Skeletal muscle satellite cell (primary cell): ENCODE results near the gene NPR3.

Source experiments
- H3K27me3 ChIP-seq: 2 replicates; pipeline ENCODE4 v1.7.0; 2013; ENCODE audit warnings: low read length; ENCODE audit not compliant: control insufficient read depth, insufficient read depth
- H3K36me3 ChIP-seq: 2 replicates; pipeline ENCODE4 v1.7.0; 2013; ENCODE audit warnings: mild to moderate bottlenecking, control low read depth, low read length; ENCODE audit not compliant: insufficient read depth
- H3K4me1 ChIP-seq: 2 replicates; pipeline ENCODE4 v1.7.0; 2013; ENCODE audit warnings: low read length; ENCODE audit not compliant: control insufficient read depth, insufficient read depth
- H3K4me2 ChIP-seq: 2 replicates; pipeline ENCODE4 v1.7.0; 2013; ENCODE audit warnings: mild to moderate bottlenecking, low read length
- H3K4me3 ChIP-seq: 2 replicates; pipeline ENCODE4 v1.7.0; 2013; ENCODE audit warnings: low read length
- H3K9ac ChIP-seq: 2 replicates; pipeline ENCODE4 v1.7.0; 2013; ENCODE audit warnings: mild to moderate bottlenecking, low read depth, low read length, moderate library complexity
- H3K9me3 ChIP-seq: replicated peaks from 2 replicates; pipeline ENCODE4 v1.7.0; 2013; ENCODE audit warnings: mild to moderate bottlenecking, control low read depth, low read length

Gene NPR3

GRCh38 chr5:32734827-32735378, 23.8 kb downstream of the NPR3 start:
- Histone ChIP-seq H3K4me3 (no peak overlapping the region), H3K4me1 (peaks cover 9% of the 10 kb centered on the region), H3K36me3 (peaks cover 7% of the 10 kb centered on the region), H3K27me3 (no peaks in the 10 kb centered on the region), H3K9me3 (no peaks in the 10 kb centered on the region), H3K4me2 (no peak overlapping the region), H3K9ac (no peak overlapping the region)

DNA sequence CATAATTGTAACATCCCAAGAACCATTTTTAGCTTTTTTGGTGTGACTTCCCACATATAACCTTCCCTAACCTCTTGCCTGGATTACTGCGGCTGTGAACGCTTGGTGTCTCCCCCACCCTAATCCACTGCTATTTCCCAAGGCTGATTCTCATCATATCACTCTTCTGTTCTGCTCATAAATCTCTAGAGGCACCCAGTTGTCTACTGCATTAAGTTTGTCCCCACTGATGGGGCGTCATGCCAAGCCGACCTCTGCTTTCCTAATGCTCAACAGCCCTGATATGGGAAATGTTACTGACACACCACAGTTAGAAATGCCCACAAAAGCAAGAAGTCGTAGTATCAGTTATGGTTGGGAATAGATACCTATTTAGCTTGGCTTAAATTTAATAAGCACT, 24.4 kb downstream of the NPR3 start:
- H3K4me1 ChIP-seq: peaks cover 9% of the 10 kb centered on the region
- no peak overlapping the region for H3K4me2 ChIP-seq
- H3K9me3 ChIP-seq: no peaks in the 10 kb centered on the region
- H3K27me3 ChIP-seq: no peaks in the 10 kb centered on the region
- H3K9ac ChIP-seq: no peak overlapping the region
- H3K36me3 ChIP-seq: peaks cover 9% of the 10 kb centered on the region
- H3K4me3 ChIP-seq: no peak overlapping the region

DNA sequence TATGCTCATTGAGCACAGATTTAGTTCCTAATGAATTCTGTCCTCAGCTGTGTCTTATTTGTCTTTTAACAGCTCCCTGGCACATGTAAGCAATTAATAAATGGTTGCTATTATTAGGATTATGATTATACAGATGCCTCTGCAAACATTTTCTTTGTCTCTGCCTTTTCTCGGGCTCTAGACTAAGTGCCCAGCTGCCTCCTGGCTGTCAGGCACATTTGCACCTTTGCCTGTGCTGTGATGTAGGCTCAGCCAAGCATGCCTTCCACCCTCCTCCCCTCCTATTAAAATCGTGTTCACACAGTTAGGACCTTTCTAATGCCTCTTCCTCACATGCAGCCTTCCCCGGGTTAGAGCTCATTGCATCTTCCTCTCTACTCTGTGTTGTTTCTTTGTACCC, 25.7 kb downstream of the NPR3 start:
- Histone ChIP-seq H3K27me3 (no peaks in the 10 kb centered on the region), H3K4me2 (no peak overlapping the region), H3K36me3 (peaks cover 9% of the 10 kb centered on the region), H3K4me1 (peaks cover 9% of the 10 kb centered on the region), H3K9ac (no peak overlapping the region), H3K4me3 (no peak overlapping the region), H3K9me3 (no peaks in the 10 kb centered on the region)

DNA sequence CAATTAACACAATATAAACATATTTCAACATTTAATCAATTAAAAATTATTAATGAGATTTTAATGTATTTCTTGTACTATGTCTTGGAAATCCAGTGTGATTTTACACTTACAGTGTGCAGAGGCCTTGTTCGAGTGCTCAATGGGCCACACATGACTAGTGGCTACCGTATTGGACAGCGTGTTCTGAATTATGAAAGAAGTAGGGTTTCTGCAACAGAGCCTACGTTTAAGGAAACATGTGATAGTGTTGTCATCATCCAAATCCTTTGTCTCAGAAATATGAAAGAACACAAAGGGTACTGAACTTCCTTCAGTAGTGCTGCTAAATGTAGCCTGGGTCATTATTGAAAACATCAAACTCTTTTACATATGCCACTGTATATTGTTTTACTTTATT, 29.5 kb downstream of the NPR3 start:
- H3K9me3 ChIP-seq: no peaks in the 10 kb centered on the region
- no peak overlapping the region for H3K4me2 ChIP-seq
- no peaks in the 10 kb centered on the region for H3K27me3 ChIP-seq
- peaks cover 9% of the 10 kb centered on the region for H3K4me1 ChIP-seq
- no peak overlapping the region for H3K4me3 ChIP-seq
- H3K9ac ChIP-seq: no peak overlapping the region
- H3K36me3 ChIP-seq: peaks cover 14% of the 10 kb centered on the region

GRCh38 chr5:32745317-32745716, 34.2 kb downstream of the NPR3 start:
- Histone ChIP-seq H3K4me2 (no peak overlapping the region), H3K4me1 (no peaks in the 10 kb centered on the region), H3K9me3 (no peaks in the 10 kb centered on the region), H3K36me3 (peaks cover 5% of the 10 kb centered on the region), H3K27me3 (no peaks in the 10 kb centered on the region), H3K9ac (no peak overlapping the region), H3K4me3 (no peak overlapping the region)

GRCh38 chr5:32752411-32752810, 41.3 kb downstream of the NPR3 start:
- H3K27me3 ChIP-seq: no peaks in the 10 kb centered on the region
- peak overlapping the region; percentile 20 for H3K9ac ChIP-seq
- no peaks in the 10 kb centered on the region for H3K36me3 ChIP-seq
- H3K4me2 ChIP-seq: no peak overlapping the region
- H3K9me3 ChIP-seq: no peaks in the 10 kb centered on the region
- no peak overlapping the region for H3K4me3 ChIP-seq
- peaks cover 24% of the 10 kb centered on the region for H3K4me1 ChIP-seq

GRCh38 chr5:32753051-32753450, 41.9 kb downstream of the NPR3 start:
- Histone ChIP-seq H3K4me1 (peaks cover 24% of the 10 kb centered on the region), H3K9me3 (no peaks in the 10 kb centered on the region), H3K9ac (peak overlapping the region; percentile 73), H3K4me3 (no peak overlapping the region), H3K36me3 (no peaks in the 10 kb centered on the region), H3K4me2 (peak overlapping the region; percentile 36), H3K27me3 (no peaks in the 10 kb centered on the region)

- Histone ChIP-seq H3K27me3 (no peaks in the 10 kb centered on the region), H3K36me3 (no peaks in the 10 kb centered on the region), H3K4me3 (no peak overlapping the region), H3K9ac (peak overlapping the region; percentile 73), H3K4me2 (no peak overlapping the region), H3K4me1 (peaks cover 24% of the 10 kb centered on the region), H3K9me3 (no peaks in the 10 kb centered on the region)
Measured at GRCh38 chr5:32753765-32754164, 42.6 kb downstream of the NPR3 start.

GRCh38 chr5:32754284-32754683, 43.2 kb downstream of the NPR3 start:
- Histone ChIP-seq H3K4me3 (no peak overlapping the region), H3K9ac (peak overlapping the region; percentile 73), H3K4me1 (peaks cover 24% of the 10 kb centered on the region), H3K27me3 (no peaks in the 10 kb centered on the region), H3K9me3 (no peaks in the 10 kb centered on the region), H3K4me2 (no peak overlapping the region), H3K36me3 (no peaks in the 10 kb centered on the region)

- Histone ChIP-seq H3K4me3 (no peak overlapping the region), H3K9ac (peak overlapping the region; percentile 52), H3K9me3 (no peaks in the 10 kb centered on the region), H3K4me2 (peak overlapping the region; percentile 51), H3K4me1 (peaks cover 18% of the 10 kb centered on the region), H3K27me3 (no peaks in the 10 kb centered on the region), H3K36me3 (no peaks in the 10 kb centered on the region)
Measured at GRCh38 chr5:32760091-32760509, 49.0 kb downstream of the NPR3 start.

DNA sequence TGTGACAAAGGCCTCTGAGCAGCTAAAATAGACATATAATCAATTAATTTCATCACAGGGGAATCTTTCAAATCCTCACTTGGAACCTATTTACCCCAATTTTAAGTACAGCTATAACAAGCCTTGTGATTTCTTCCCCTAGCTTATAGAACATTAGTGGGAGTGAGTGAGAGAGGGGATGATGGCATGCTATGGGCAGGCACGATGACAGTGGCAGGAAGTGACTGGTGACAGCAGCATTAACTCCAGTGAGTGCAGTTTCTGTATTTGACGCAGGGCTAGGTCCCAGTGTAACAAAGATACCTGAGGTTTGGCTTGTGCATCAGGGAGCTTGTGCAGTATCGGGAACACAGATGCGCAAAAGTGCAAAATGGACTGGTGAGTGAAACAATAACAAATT, 54.1 kb downstream of the NPR3 start:
- Histone ChIP-seq H3K9ac (no peak overlapping the region), H3K4me2 (no peak overlapping the region), H3K4me1 (peaks cover 36% of the 10 kb centered on the region), H3K9me3 (no peaks in the 10 kb centered on the region), H3K4me3 (no peak overlapping the region), H3K27me3 (no peaks in the 10 kb centered on the region), H3K36me3 (no peaks in the 10 kb centered on the region)

DNA sequence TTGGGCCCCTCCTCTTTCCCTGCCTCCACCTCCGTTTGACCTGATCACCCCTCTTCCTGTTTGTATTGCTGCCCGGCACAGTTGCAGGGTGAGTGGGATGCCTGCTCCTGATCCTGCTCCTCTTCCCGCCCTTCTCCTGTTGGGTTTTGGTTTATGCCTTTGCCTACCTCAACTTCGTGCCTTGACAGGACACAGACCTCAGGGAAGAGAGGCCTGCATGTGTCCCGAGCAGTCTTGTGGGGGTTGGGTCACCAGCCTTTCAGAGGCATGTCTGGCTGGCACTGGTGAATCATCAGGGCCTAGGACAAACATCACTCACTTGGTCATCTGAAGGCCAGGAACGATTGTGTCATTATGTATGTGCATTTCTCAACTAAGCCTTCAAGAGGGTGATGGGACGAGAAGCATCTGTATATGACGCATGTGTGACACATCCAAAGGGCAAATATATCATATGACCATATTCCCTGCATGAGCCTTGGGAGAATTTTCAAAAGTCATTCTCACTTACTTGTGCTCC, 56.9 kb downstream of the NPR3 start:
- H3K27me3 ChIP-seq: no peaks in the 10 kb centered on the region
- H3K36me3 ChIP-seq: no peaks in the 10 kb centered on the region
- peaks cover 25% of the 10 kb centered on the region for H3K4me1 ChIP-seq
- peak overlapping the region; percentile 54 for H3K4me2 ChIP-seq
- peak overlapping the region; percentile 13 for H3K4me3 ChIP-seq
- peak overlapping the region; percentile 67 for H3K9ac ChIP-seq
- no peaks in the 10 kb centered on the region for H3K9me3 ChIP-seq
